Hematopoietic multipotent progenitor cell treated with erythropoietin and hydrocortisone succinate and interleukin-3 and kit ligand, for 15 days (in vitro differentiated cells): ENCODE measurements around the gene LRRC74A.
A peak's percentile ranks its signal among the peaks of the same experiment; 100 is the strongest.

Source experiments
- DNase-seq: peaks from one replicate; pipeline ENCODE4 v3.0.0-alpha.2; 2015; ENCODE audit warnings: low spot score

Gene LRRC74A

DNA sequence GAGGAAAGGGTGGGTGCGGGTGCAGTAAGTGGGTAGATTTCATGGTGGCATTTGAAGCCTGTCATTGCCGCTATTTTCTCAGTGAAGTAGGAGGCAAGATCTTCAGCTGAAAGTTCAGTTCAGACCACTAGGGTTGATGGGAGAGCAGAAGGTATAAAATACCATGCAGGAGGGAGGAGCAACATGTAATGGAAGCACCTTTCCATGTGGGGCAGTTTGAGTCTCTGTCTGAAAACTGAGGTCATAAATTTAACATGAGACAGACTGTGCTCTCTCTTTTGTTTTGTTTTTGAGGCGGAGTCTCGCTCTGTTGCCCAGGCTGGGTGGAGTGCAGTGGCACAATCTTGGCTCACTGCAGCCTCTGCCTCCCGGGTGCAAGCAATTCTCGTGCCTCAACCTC is 22.7 kb downstream of the LRRC74A start:
- no peak for DNase-seq

DNA sequence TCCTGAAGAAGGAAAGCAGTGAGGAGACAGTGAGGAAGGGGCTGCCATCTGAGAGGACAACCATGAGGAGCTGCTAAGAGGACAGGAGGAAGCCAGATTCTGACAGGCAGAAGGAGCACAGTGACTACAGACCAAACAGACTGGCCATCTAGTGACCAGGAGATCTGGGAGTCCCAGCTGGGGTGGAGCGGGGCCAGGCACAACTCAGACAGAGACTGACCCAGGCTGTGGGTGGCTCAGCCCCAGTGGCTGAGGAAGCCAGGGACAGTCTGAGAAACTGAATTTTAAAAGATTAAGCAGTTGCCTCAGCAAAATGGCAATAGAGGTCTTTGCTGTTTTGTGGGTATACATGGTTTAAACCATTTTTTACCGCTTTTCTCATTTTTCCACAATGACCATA is 28.9 kb downstream of the LRRC74A start:
- no peak for DNase-seq

DNA sequence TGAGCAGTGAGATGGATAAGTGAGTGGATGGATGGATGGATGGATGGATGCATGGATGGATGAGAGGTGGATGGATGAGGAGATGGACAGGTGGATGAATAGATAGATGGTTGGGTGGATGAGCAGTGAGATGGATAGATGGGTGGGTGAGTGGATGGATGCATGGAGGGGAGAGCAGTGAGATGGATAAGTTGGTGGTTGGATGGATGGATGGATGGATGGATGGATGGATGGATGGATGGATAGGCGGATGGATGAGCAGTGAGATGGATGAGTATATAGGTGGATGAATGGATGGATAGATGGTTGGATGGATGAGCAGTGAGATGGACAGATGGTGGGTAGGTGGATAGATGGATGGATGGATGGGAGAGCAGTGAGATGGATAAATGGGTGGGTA is 30.6 kb downstream of the LRRC74A start:
- DNase-seq: no peak

DNA sequence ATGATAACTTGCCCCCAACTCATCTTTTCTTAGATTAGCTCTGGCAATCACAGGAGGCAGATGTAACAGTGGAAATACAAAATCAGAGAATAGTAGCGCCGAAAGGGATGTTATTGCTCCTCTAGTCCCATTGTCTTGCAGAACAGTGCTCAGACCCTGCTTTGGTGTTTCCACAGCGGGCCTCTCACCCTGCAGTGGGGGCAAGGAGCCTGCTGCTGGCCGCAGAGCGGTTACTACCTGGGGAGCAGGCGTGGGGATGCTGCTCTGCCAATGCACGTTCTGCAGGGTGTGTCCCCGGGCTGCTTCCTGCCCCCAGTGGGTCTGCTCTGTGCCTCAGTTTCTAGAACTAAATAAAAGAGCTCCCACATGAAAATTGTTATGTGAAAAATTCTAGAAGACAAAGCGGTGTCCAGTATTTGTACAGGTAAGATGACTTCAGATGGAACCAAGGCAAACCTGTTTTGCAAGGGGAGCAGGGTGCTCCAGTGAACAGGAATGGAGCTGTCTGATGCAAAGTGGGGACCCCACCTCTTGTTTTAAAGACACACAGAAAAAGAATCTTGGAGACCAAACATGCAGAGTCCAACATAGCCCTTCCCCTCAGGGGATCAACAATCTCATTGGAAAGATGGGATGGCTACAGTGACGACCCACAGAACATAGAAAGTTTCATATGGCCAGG is 35.5 kb downstream of the LRRC74A start:
- DNase-seq: no peak

DNA sequence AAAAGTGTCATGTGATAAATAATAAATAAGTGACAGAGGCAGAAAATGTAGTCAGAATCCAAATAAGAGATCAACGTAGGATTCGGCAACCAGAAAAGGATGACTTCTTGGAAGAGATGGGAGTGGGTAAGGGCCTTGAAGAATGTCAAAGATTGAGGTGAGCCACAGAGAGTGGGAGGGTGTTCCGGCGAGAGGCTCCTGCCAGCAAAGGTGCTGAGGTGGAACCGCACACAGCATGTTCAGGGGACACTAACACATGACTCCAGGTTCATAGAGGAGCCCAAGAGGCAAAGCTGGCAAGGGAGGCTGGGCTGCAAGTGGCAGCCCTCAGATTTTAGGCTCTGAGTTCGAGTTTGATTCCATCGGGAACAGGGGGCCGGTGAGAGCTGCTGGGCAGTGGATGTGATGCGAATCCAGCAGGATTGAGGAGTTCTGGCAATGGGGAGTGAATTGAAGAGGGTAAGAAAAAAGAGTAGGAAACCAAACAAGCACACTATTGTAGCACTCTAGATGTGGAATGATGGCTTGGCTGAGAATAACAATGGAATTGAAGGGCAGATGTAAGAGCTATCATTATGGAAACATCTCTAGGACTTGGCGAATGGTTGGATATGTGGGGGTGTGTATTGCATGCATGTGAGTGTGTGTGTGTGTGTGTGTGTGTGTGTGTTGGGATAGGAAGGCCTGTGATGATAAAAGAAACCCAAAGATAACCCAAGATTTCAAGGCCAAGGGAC is 36.5 kb downstream of the LRRC74A start:
- DNase-seq: no peak

DNA sequence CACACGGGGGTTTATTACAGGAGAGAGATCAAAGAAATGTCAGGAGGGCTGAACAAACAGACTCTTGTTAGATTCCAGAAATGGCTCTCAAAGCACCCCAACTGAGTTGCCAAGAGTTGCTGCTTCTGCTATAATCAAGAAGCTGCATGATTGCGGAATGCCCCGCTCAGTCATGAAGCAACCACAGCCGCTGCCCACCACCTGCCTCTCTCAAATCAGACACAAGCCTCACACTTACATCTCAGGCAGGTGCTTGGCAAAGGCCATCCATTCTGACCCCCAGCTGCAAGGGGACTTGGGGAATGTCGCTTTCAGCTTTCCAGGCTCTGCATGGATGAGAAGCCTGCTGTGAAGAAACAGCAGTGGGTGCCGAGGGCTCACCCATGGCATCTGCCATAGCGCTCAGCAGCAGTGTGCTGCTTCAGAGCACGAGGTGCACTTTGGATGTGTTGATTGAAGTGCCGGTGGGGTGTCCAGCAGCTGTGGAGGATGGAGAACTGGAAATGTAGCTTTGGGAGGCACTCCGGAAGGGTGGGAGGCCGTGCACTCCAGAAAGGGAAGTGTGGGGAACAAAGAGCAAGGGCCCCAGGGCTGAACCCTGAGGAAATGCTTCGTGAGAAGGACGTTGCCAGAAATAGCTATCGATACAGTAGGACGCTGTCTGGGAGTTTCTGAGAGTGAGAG is 37.7 kb downstream of the LRRC74A start:
- DNase-seq: no peak

DNA sequence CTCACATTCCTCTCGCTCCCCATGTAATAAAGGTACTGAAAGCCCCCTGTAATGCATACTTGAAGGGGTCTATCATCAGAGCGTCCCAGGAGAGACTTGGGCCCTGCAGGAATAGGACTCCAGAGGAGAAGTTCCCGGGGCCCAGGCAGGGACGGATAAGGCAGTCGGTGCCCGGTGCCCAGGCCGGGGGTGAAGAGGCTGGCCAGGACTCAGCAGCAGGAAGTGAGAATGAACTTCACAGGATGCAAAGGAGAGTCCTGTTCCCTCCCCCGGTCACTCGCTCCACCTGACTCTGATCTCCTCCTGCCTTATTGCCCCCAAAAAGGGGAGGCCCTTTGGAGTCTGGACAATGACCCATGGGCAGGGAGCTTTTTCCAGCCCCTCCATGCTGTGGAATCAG is 40.2 kb downstream of the LRRC74A start:
- no peak for DNase-seq

DNA sequence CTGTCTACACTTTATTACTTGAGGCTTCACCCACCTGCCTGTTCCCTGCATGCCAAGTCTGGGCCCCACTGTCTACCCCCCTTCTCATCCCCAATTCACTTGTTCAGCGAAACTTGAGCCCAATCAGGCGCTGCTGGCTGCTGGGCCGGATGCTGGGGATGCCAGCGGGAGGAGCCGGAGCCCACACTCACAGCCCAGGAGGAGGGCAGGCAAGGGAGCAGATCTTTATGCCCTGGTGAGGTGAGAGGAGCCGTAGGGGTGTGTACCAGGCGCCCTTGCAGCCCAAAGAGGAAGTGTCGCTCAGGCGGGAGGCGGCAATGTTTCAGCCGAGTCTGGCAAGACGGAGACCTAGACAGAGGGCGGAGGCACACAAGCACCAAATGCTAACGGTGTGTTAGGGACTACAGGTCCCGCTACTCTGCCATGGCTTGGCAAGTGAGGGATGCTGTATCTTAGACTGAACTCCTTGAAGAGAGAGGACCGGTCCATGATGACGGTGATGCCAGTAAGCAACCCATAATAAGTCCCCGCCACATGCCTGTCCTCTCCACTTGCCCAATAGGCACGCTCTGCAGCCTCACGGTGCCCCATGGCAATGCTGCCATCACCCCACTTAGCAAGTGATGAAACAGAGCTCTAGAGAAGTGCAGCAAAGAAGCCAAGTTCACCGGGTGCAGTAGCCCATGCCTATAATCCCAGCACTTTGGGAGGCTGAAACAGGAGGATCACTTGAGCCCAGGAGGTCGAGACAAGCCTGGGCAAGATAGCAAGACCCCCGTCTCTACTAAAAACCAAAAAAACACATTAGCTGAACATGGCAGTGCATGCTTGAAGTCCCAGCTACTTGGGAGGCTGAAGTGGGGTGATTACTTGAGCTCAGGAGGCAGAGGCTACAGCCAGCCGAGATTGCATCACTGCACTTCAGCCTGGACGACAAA is 41.6 kb downstream of the LRRC74A start:
- DNase-seq: no peak

DNA sequence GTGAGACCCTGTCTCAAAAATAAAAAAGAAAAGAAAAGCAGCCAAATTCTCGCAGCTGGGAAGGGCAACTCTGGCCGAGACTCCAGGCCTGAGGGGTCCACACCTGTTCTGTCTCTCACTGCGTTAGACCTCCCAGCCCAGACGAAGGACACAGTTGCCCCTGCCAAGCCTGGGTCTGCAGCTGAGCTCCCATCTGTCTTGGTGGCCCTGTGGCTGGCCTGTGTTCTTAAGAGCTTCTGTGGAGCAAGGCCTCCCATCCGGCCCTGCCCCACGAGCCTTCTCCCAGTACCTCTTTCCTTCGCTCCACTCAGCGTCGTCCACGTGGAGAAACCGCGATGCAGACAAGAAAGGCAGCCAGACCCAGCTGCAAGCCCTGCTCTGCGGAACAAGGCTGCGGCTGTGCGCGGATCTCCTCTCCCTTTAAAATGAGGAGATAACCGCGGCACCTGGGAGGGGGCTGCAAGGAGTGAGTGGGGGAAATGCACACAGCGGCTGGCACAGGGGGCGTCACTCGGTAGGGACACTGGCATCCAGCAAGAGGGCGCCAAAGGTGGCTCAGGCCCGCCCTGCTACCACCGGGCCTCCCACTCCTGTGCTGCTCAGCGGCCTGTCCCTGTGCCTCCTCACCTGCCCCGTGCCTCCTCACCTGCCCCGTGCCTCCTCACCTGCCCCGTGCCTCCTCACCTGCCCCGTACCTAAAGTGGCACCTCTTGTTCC is 42.4 kb downstream of the LRRC74A start:
- no peak for DNase-seq

DNA sequence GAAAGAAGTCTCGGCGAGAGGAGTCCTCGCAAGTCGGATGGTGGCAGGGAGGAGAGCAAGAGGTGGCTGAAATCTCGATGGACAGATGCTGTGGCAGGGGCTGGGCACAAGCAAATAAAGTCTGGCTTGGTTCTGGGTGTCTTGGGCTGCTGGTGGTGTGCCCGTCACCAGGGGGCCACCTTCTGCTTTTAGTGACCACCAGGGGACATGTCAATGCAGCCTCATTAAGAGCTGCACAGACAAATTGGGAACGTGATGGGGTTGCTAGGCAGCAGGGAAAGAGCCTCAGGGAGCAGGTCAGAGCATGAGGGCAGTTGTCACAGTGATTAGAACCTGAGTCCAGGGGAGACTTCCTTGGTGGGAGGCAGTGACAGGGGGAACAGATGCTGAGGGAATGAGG is 44.0 kb downstream of the LRRC74A start:
- DNase-seq: no peak

DNA sequence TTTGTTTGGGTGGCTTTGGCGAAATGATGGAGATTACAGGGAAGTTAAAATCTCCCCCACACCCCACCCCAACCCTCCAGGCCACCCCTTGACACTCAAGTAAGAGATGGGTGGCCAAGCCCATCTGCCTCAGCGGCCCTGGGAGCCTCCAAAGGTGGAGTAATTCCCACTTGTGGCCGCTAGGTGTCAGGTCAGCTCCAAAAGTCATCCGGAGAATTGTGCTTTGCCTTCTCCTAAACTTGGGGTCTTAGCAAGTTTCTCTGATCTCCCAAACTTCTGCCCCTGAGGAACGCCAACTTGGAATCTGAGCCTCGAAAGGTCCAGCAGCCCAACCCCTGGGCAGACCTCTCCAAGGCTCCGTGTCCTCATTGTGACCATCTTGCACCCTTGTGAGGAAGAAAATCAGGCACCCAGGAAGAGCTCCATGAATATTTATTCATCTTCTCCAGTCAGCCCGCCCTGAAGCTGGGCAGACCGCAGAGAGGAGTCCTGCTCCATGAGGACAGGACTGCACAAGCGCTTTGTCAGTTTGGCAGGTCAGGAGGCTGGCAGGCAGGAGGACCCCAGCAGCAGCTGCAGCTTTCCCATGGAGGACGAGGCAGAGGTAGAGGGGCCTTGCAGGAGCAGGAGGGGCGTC is 46.7 kb downstream of the LRRC74A start:
- DNase-seq: peak; percentile 67

DNA sequence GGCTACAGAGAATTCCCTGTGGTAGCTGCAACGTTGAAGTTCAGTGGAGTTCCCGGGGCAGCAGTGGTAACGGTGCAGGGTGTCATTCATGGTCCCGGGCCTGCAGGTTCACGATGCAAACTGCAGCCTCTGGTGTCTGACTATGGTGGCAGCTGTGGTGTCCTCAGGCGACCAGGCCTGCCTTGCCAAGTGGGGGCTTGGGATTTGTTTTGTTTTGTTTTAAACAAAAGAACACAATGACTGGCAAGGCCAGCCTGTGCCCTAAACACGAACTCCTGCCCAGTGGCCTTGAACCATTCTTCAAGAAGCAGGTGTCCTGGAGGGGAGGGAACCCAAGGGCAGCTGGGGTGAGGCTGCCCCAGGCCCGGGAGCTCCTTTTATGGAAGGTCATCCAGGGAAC is 48.5 kb downstream of the LRRC74A start:
- DNase-seq: no peak

DNA sequence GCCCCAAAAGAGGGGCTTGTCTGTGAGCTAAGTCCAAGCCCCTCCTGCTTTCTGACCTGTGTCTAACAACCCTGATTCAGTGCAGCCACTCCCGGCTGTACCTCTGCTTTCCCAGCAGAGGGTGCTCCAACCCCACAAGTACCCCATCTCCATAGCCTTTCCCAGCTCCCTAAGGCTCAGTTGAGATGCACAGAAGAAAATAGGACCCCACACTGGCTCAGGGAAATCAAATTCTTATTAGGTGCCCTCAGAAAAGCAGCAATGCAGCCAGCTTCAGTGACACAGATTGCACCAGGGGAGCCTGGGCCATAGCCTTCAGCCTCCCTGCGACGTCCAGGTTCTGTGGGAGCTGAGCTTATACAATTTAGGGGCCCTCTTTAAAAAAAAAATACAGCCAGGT is 49.9 kb downstream of the LRRC74A start:
- peak; percentile 45 for DNase-seq

DNA sequence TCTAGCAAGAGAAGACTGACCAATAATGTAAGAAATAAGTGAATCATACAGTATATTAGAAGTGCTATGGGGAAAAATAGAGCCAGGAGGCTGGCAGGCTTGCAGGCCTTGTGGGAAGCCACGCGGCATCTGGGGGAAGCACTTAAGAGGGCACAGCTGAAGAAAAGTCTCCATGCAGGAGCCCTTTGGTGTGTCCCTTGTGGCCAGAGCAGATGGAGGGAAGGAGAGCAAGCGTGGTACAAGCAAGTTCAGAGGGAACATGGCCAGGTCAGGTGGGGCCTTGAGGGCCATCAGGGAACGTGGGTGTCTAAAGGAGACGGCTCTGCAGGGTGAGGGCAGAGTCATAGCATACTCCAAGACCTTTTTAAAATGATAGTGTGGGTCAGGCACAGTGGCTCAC is 51.7 kb downstream of the LRRC74A start:
- no peak for DNase-seq

DNA sequence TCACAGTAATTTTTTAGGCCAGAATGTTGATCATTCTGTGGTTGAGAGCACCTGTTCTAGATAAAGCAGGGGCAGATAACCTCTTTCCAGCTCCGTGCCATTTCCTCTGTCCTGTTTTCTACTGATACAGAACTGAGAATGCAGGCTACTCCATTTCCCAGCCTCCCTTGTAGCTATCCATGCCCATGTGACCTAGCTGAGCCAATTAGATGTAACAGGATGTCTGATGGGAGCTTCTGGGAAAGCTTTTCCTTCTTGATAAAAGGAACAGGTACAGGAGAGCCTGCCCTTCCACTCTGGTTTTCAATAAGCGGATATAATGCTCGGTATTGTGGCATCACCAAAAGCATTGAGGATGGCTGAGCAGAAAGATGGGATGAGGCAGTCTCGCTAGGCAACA is 54.2 kb downstream of the LRRC74A start:
- no peak for DNase-seq

DNA sequence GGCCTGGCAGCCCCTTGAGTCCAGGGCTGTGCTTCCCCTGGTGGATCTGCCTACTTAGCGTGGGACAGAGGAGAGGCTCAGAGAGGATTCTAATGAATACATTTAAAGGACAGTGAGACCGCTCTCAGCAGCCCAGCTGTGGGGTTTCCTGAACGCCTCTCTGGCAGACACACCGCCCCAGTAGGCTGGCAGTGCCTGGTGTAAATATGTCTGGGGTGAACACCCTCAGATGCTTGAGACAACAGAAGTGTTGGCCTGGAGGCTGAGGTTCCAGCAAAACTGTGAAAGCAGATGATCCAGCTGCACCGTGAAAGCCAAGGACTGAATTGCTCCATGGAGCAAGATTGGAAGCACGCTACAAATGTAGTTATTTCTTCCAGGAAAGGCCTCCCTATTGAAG is 55.1 kb downstream of the LRRC74A start:
- DNase-seq: no peak

DNA sequence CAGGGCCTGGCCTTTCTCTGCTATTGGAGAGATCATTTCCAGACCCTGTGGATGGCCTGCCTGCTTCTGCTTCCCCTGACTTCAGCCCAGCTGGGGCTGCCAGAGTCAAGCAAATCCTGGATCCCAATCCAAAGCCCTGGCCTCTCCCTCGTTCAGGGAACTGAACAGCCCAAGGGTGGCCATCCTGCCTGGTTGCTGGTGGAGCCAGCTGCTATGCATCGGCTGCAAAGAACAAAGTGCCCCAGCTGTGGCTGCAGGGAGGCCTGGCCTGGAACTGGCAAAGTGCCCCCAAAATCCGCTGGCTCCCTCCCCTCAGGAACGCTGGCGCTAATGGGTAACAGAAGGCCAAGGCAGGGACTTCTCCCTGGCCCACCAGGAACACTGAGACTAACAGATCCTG is 56.4 kb downstream of the LRRC74A start:
- no peak for DNase-seq

DNA sequence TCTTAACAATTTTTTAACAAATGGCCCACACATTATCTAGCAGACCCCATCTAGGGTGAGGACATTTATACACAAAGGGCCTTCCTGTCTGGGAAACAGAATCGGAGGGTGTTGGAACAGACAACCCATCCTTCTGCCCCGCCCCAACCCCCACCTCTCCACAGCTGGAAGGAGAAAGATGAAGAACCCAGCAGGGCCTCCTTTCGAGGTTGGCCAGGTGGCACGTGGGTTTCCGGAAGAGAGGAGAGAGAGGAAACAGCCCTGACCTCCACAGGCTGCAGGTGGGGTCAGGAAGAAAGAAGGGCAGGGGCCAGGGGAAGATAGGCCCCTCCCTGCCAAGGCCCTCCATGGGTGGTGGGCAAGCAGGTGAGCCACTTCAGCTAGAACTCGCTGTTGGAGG is 57.2 kb downstream of the LRRC74A start:
- DNase-seq: no peak

DNA sequence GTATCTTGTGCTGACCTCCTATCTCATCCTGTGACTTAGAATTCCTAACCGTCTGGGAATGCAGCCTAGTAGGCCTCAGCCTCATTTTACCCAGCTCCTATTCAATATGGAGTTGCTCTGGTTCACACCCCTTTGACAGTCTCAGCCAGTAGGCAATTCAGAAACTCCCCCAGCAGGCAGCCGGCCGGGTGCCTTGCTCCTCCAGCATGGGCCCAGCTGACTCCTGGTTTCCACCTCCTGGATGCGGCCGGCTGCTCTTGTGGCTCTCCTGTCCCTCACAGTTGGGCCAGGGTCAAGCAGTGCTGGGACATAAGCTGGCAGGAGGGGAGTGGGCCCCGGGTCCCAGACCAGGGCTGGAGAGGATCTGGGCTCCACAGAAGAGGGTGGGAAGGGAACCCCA is 58.2 kb downstream of the LRRC74A start:
- no peak for DNase-seq

DNA sequence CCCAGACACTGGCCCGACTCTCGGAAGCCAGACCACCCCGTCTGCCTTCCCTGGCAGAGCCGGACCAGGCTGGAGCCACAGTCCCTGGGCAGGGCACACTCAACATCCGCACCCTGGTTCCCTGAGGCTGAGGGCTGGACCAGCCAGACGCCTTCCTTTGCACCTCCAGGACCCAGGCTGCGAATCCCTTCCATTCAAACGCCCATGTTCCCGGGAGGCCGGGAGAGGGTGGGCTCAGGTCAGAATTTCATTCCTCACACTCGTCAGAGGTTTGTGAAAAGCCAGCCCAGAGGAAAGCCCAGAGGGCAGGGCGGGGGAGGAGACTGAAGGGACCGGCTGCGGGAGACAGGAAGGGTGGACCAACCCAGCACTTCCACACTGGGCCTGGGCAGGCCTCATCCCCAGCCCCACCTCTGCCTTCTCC is 58.7 kb downstream of the LRRC74A start:
- no peak for DNase-seq

DNA sequence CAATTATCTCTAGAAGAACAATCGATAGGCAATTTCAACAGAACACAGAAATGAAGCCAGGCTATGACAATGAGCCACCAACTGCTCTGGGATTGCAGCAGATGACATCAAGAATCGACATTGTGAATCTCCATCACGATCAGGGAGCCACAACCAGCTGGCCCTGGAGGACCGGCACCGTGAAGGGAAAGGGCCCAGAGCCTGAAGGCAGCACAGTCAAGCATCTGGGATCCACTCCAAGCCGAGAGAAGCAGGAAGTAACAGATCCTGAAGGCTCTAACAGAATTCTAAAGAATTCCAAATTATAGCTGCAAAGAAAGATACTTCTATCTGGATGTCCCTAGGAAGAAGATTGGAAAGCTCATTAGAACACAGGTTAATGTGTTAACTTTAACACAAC is 61.0 kb downstream of the LRRC74A start:
- DNase-seq: no peak
